Glomerular endothelial cell (primary cell): Measurements from ENCODE around the gene TBC1D26. TPM values are rescaled to one million over a fixed set of nuclear protein-coding genes. Genes with fewer than 3 reads are reported as not detected.
"Not testable (repeated sequence)": the region's sequence is repeated elsewhere in the genome, so short reads cannot be mapped to it uniquely, and the experiment has no call there.

Source experiments
- DNase-seq: peaks from one replicate; pipeline ENCODE4 v3.0.0-alpha.2; 2011; ENCODE audit warnings: low read depth, low spot score; ENCODE audit errors: extremely low read depth
- total RNA-seq: library from RNA; depleted of rRNA; stranded (reverse); fragments of >200 nt; gene quantifications from 2 replicates; pipeline ENCODE4 v1.2.3, GENCODE V29; 2015

Gene TBC1D26
- total RNA-seq, result not detected in 2 replicates

DNA sequence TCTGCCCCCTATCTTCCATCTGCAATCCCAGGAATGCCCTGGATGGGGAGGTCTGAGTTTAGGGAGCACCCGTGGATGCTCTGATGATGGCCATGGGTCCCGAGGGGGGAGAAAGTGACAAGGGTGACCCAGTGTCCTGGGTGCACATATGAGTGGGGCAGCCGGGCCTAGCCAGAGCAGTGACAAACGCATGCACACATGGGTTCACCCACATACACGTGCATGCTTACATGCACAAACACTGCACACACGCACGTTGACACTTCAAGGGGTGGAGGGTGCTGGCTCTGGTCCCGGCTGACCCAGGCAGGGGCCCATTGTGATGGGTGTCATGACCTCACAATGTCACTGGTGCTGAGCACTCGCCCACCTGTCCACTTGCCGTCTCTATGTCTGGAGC, at the start of gene TBC1D26:
Gene TBC1D26, plus strand, starts transcription at position 384 of the 400 bp plus-strand sequence. CDS start 3,066 bp downstream, outside the sequence.
- DNase-seq, result not testable (repeated sequence)

- DNase-seq, result not testable (repeated sequence)
Observed at GRCh38 chr17:15683135-15683534, 48.9 kb upstream of the TBC1D26 start.

DNA sequence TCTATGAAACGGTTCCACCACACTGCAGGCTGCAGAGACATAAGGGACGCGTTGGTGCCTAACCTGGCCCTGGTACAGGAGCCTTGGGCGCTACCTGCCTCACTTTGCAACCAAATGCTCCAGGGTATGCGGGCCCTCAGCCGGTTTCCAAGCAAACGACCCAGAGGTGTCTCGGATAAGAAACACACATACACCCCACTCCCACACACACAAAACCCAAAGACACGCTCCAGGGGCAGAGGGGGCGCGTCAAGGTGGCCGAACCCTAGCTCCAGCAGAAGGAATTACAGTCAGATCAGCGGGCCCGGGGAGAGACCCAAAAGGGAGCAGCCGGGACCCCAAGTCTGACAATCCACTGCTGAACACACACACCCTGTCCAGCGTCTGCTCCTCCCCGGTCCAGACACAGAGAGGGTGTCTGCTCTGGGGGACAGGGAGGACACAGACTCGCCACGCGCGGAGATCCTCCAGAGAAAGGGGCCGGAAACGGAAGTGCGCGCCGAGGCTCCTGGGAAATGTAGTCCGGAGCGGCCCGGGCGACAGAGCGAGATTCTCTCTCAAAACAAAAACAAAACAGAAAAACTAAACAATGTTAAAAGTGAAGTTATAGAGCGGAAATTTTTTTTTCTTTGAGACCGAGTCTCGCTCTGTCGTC, 48.1 kb upstream of the TBC1D26 start, which contains the start of gene TRIM16:
Gene TRIM16, minus strand, starts transcription at position 488 of the 655 bp plus-strand sequence. CDS start 32,702 bp downstream, outside the sequence.
- not testable (repeated sequence) for DNase-seq

DNA sequence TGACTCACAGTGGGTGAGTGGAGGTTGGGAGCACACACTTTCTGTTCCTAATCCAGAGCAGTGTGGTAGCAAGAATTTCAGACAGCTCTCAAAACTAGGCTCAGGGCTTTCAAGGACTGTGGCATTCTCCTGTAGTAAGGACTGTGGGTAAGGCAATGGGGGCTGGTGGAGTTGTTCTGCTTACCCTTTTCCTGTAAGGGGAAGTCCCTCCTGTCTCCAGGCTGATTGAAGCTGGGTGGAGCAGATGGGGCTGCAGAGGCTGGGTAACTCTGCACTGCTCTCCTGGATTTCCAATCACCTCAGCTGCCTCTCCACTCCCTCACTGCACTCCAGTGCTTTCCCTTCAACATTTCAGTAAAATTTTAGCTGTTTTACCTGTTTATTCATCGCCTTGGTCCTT, 44.6 kb upstream of the TBC1D26 start:
- not testable (repeated sequence) for DNase-seq

GRCh38 chr17:15698967-15699366, 33.1 kb upstream of the TBC1D26 start:
- not testable (repeated sequence) for DNase-seq

- DNase-seq, result peak; percentile 77
Observed at GRCh38 chr17:15699413-15699924, 32.6 kb upstream of the TBC1D26 start, which contains the start of gene ZNF286A. ZNF286A (plus strand) TSS chr17:15699752; CDS start chr17:15700330, 578 bp downstream.

DNA sequence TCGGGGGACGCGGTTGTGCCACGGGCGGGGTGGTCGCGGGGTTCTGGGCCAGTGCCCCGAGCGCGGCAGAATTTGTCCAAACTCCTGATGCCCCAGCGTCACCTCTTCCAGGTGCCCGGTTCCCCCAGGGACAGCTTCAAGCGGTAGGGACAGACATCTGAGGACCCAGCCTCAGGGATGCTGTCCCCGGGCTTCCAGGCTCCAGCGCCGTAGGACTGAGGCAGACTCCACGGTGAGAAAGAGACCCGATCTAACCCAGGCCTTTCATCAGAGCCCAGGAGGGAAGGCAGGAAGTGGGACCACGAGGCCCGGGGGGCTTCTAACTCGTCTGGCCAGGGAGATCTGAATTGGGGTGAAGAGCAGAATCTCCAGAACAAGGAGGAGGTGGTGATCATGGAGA, 32.1 kb upstream of the TBC1D26 start:
- DNase-seq, result not testable (repeated sequence)

DNA sequence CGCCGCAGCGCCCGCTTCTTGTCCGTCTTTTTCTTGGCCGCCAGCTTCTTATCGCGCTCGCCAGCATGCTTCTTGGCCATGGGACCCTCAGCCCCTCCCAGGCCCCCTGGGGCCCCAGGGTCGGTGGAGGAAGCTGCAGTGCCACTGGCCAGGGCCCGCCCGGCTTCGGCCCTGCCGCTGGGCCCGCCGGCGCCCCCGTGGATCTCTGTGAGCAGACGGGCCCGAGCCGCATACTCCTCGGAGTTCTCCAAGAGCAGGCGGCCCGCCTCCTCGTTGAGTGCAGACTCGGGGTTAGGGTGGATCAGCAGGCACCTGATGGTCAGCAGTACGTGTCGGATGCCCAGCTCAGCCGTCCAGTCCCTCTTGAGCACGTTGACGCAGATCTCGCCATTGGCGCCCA, 27.8 kb upstream of the TBC1D26 start:
- not testable (repeated sequence) for DNase-seq

GRCh38 chr17:15704813-15705212, 27.3 kb upstream of the TBC1D26 start:
- DNase-seq, result not testable (repeated sequence)

DNA sequence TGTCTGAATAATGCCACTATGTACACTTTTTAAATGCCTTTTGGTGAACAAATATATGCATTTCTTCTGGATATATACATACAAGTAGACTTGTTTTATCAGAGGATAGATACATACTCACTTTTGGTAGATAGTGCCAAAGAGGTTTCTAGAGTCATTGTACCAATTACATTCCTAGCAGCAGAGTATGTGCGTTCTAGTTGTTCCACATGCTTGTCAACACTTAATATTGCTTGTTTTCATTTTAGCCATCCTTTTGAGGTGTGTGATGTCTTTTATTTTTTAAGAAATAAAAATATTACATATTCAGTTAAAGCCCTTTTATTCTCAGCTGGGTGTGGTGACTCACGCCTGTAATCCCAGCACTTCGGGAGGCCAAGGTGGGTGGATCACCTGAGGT, 23.2 kb upstream of the TBC1D26 start:
- DNase-seq, result not testable (repeated sequence)

DNA sequence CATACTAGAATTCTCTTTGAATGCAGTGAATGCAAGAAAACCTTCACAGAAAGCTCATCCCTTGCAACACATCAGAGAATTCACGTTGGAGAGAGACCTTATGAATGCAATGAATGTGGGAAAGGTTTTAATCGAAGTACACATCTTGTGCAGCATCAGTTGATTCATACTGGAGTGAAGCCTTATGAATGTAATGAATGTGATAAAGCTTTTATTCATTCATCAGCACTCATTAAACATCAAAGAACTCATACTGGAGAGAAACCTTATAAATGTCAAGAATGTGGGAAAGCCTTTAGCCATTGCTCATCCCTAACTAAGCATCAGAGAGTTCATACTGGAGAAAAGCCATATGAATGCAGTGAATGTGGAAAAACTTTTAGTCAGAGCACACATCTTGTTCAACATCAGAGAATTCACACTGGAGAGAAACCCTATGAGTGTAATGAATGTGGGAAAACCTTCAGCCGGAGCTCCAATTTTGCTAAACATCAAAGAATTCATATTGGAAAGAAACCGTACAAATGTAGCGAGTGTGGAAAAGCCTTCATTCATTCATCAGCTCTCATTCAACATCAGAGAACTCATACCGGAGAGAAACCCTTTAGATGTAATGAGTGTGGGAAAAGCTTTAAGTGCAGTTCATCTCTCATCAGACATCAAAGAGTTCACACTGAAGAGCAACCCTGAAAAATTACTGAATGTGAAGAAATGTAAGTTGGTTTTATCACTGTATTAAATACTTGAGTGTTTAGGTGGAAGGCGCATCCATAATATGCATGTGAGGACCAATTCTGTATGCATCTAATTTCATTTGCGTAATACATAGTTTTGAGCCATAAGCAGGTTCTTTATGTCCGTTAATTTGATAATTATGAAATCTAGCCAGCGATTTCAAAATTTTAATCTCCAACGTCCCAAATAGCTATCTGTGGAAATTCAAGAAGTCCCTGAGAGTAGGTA, 15.2 kb upstream of the TBC1D26 start:
- DNase-seq, result not testable (repeated sequence)

GRCh38 chr17:15730535-15730934, 1.5 kb upstream of the TBC1D26 start:
- not testable (repeated sequence) for DNase-seq

DNA sequence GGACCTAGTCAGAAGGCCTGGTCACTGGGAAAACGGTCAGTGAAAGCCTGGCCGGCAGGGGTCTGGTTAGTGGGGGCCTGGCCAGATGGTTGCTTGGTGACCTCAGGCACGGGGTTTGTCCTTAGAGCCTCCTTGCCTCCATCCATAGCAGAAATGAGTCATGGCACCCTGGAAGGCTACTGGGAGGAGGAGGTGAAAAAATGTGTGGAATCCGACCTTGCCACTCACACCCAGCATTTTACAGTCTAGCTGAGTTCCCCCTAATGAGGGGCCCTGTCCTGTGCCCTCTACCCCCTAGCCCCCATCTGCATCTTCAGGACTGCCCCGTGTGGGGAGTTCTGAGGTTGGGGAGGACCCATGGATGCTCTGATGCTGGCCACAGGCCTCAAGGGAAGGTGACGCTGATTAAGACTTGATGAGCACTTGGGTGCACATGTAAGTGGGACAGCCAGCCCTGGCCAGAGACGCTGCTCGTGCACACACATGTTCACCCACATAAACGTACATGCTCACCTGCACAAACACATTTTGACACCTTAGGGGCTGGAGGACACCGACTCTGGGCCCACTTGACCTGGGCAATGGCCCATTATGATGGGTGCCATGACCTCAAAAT, 1.2 kb downstream of the TBC1D26 start:
- not testable (repeated sequence) for DNase-seq

DNA sequence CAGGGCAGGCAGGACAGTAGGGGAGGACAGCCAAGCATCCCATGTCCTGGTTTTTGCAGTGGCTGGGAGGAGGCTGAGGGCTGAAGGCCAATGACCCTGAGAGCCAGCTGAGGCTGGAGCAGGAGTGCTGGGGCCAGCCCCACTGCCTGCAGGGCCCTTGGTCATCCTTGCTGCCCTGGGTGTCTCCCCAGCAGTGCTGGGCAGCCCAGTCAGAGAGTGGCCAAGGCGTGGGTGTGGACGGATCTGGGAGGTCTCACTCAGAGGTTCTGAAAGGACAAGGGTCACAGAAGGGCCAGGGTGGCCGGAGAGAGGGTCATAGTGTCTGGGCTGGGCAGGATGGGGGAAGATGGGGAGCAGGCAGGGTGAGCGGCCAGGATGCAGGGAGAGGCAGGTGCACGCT, 4.5 kb downstream of the TBC1D26 start:
- DNase-seq, result not testable (repeated sequence)

GRCh38 chr17:15738066-15738465, 6.0 kb downstream of the TBC1D26 start:
- no peak for DNase-seq

DNA sequence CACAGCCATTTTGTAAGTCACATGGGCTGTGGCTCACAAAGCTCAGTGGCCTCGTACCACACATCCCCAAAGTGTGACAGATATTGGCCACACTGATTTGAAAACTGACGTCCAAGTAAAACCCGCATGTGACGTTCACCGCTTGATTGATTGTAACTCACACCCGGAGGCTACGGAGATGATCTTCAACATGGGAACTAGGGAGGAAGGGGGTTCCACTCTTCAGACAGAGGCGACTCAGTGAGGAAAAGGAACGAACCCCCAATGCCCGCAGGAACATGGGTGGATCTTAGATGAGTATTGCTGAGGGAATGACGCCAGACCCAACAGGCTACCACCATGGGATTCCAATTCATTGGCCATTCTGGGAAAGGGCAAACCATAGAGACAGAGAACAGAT, 7.2 kb downstream of the TBC1D26 start:
- not testable (repeated sequence) for DNase-seq

DNA sequence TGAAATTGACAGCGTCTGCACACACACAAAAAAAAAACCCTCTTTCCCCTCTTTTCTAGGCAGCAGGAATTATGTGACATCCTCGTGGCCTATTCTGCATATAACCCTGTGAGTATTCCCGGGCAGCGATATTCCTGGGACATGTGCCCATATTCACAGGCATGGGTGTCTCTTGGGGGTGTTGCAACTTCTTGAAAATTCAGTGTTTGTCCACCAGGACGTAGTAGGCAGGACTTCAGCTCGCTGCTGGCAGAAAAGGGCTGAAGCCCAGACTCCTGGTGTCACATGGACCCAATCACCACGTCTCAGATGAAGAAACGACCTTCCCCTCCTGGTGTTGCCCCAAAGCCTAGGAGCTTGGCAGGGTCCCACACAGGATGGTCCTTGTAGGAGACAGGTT, 8.0 kb downstream of the TBC1D26 start:
- not testable (repeated sequence) for DNase-seq

DNA sequence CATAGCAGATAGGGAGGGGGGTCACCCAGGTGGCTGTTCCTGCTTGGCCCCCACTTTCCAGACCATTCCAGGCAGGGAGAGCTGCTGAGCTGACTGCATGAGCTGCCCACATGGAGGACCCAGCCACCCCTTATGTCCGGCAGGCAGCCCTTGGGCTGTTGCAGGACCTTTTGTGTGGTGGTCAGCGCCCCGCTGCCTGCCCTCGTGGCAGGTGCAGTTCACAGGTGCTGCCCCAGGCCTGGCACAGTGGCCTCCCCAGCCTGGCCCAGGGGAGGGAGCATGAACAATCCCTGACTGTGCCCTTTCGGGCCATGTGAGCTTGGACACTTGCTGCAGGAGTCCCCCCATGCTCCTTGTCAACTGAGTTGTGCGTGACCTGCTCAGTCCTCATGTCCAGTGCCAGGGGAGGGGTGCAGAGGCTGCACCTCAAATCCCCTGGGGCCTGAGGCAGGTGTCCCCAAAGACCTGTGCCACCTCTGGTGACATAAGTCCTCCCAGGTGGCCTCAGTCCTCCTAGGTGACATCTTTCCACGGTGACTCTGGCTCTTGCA, 8.6 kb downstream of the TBC1D26 start:
- no peak for DNase-seq

DNA sequence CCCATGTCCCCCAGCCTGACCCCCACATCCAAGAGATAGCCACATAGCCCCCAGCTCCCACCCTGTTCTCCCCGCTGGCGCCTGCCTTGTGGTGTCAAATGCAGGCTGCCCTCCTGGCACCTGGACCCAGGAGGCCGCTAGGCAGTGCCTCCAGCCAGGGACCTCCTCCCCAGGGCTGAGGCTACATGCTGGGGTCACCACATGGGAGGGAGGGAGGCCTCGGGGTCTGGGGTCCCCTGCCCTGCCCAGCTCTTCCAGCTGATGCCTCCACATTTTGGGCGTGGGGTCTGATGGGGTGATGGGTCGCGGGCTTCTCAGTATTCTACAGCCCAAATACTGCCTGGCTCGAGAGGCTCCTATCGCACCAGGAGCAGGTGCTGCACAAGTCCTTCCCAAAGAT, 9.5 kb downstream of the TBC1D26 start:
- no peak for DNase-seq

- no peak for DNase-seq
Observed at GRCh38 chr17:15742051-15742795, 10.1 kb downstream of the TBC1D26 start.
